ENCODE data around the gene SPTBN4. TPM values are rescaled to one million over a fixed set of nuclear protein-coding genes. Genes with fewer than 3 reads are reported as not detected.

SPTBN4 gene
- total and polyA plus RNA-seq, 10 of the 15 experiments (the other 5 are each of a cell fraction or from before 2014, with no cell fraction given): 0.04 to 1.1 (median 0.34) TPM; not detected in 1

DNA sequence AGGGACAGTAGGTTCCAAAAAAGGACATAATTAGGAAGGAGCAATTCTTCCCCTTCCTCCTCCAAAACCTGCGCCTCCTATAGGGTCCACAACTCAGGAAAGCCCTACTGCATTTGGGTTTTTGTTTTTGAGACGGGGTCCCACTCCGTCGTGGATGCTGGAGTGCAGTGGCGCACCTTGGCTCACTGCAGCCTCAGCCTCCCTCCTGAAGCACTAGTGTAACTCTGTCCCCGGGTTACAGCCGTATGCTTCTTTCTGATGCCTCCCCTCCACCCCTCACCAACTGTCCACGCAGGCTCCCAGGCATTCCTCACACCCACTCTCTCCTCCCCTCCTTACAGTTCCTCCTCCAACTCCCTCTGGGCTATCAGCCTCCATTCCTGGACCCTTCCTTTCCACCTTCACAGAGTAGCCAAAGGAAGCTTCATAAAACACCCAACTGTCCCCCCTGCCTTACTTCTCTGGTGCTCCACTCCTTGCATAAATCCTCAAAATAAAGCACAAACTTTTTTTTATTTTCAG lies 20.5 kb upstream of the SPTBN4 start (continued):
- TF ChIP-seq, protein P1, sequence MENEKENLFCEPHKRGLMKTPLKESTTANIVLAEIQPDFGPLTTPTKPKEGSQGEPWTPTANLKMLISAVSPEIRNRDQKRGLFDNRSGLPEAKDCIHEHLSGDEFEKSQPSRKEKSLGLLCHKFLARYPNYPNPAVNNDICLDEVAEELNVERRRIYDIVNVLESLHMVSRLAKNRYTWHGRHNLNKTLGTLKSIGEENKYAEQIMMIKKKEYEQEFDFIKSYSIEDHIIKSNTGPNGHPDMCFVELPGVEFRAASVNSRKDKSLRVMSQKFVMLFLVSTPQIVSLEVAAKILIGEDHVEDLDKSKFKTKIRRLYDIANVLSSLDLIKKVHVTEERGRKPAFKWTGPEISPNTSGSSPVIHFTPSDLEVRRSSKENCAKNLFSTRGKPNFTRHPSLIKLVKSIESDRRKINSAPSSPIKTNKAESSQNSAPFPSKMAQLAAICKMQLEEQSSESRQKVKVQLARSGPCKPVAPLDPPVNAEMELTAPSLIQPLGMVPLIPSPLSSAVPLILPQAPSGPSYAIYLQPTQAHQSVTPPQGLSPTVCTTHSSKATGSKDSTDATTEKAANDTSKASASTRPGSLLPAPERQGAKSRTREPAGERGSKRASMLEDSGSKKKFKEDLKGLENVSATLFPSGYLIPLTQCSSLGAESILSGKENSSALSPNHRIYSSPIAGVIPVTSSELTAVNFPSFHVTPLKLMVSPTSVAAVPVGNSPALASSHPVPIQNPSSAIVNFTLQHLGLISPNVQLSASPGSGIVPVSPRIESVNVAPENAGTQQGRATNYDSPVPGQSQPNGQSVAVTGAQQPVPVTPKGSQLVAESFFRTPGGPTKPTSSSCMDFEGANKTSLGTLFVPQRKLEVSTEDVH (IDR thresholded peaks at IDR 0.05; ENCODE audit: low read depth, partially characterized antibody): no peak
- TF ChIP-seq ZSCAN29 (IDR thresholded peaks at IDR 0.05): no peak
- no peak for TF ChIP-seq RELA (IDR thresholded peaks at IDR 0.05; ENCODE audit: borderline replicate concordance, partially characterized antibody)

DNA sequence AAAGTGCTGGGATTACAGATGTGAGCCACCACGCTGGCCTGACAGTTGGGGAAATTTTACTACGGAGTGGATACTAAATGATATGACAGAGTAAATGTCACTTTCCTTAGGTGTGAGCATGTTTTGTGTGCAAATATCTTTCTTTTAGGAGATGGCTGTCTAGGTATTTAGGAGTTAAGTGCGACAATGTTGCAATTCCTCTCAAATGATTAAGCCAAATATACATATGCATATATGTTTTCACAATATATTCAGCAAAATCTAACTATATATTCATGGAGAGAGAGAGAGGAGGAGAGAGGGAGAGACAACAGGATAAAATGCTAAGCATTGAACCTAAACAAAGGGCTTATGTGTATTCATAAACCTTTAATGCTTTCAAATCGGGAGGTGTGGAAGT lies 17.3 kb upstream of the SPTBN4 start:
- intact Hi-C loops (cut with micrococcal nuclease; ENCODE audit: unreplicated experiment): no loop called here
- 64% methylated on average over 4 of the region's 4 CpGs for WGBS (ENCODE audit: insufficient coverage, insufficient replicate concordance, low lambda C conversion rate, missing lambda C conversion rate)
- Histone ChIP-seq H3K9me3 (replicated peaks; ENCODE audit: control insufficient read depth, insufficient read depth, low read length) (no peaks in the 10 kb centered on the region), H3K36me3 (ENCODE audit: control insufficient read depth in 2 of 2, insufficient read depth in 2 of 2, low read length in 1 of 2) (no peaks in the 10 kb centered on the region), H3K27me3 (replicated peaks in 1 of 2; ENCODE audit: control insufficient read depth in 2 of 2, insufficient read depth in 2 of 2, low read length in 1 of 2) (no peaks in the 10 kb centered on the region), H3K4me3 (no peak overlapping the region), H3K4me1 (ENCODE audit: control insufficient read depth, insufficient read depth, low read length) (no peaks in the 10 kb centered on the region), H3K9ac (ENCODE audit: control insufficient read depth, insufficient read depth, low read length) (no peak overlapping the region), H3K27ac (ENCODE audit: control insufficient read depth, insufficient read depth) (no peak overlapping the region), H3K4me2 (ENCODE audit: control insufficient read depth, insufficient read depth) (no peak overlapping the region), H4K20me1 (ENCODE audit: control insufficient read depth, insufficient read depth) (no peaks in the 10 kb centered on the region), H3K79me2 (ENCODE audit: control insufficient read depth, insufficient read depth, low read length) (no peaks in the 10 kb centered on the region), H2AFZ (ENCODE audit: control insufficient read depth, low read depth, low read length) (no peak overlapping the region)
- POLR2A ChIA-PET: interaction anchor here (0.6 to 0.8 kb wide), 3 partner anchors 11 to 34 kb away, joined by 3 to 4 read pairs (median 3); partner anchors contain the start of gene SERTAD1
- DNase-seq (ENCODE audit: low read depth, low spot score): no peak
- SMC1A ChIA-PET (ENCODE audit: uncharacterized antibody, unreplicated experiment): no interaction called here
- RAD21 ChIA-PET (ENCODE audit: unreplicated experiment): no interaction called here
- no peak for ATAC-seq
- FAIRE-seq: no peak
- BruUV-seq (replicated peaks): no TSS peak
- CTCF ChIA-PET: no interaction called here
- in situ Hi-C loops (cut with MboI): no loop called here
- TF ChIP-seq SUPT20H (IDR thresholded peaks at IDR 0.05; ENCODE audit: borderline replicate concordance, control insufficient read depth, low read depth, low read length) (no peak), STAT1 (conservative IDR thresholded peaks at IDR 0.05) (no peak), TBL1XR1 (IDR thresholded peaks at IDR 0.05; ENCODE audit: low read depth, low read length) (no peak), SUZ12 (IDR thresholded peaks at IDR 0.05; ENCODE audit: unreplicated experiment) (no peak), CHD2 (IDR thresholded peaks at IDR 0.05; ENCODE audit: borderline replicate concordance, low read depth, low read length) (no peak), NFYA (IDR thresholded peaks at IDR 0.05; ENCODE audit: borderline replicate concordance, low read depth, low read length) (no peak), MYC (IDR thresholded peaks at IDR 0.05; ENCODE audit: insufficient read depth, insufficient read length, insufficient replicate concordance, low read length, severe bottlenecking) (no peak), BRCA1 (IDR thresholded peaks at IDR 0.05; ENCODE audit: low read depth, low read length) (no peak), POU2F2 (IDR thresholded peaks at IDR 0.05; ENCODE audit: borderline replicate concordance, low read depth, low read length) (no peak), RCOR1 (conservative IDR thresholded peaks at IDR 0.05; ENCODE audit: low read depth, low read length) (no peak), RUNX3 (IDR thresholded peaks at IDR 0.05; ENCODE audit: low read length) (no peak), CHD4 (IDR thresholded peaks at IDR 0.05) (no peak), FOXK2 (IDR thresholded peaks at IDR 0.05) (no peak), EGR1 (IDR thresholded peaks at IDR 0.05; ENCODE audit: borderline replicate concordance in 1 of 2, low read depth in 2 of 2, low read length in 2 of 2) (no peak), IRF4 (IDR thresholded peaks at IDR 0.05; ENCODE audit: low read depth, low read length) (no peak)
- TF ChIP-seq, protein P2, sequence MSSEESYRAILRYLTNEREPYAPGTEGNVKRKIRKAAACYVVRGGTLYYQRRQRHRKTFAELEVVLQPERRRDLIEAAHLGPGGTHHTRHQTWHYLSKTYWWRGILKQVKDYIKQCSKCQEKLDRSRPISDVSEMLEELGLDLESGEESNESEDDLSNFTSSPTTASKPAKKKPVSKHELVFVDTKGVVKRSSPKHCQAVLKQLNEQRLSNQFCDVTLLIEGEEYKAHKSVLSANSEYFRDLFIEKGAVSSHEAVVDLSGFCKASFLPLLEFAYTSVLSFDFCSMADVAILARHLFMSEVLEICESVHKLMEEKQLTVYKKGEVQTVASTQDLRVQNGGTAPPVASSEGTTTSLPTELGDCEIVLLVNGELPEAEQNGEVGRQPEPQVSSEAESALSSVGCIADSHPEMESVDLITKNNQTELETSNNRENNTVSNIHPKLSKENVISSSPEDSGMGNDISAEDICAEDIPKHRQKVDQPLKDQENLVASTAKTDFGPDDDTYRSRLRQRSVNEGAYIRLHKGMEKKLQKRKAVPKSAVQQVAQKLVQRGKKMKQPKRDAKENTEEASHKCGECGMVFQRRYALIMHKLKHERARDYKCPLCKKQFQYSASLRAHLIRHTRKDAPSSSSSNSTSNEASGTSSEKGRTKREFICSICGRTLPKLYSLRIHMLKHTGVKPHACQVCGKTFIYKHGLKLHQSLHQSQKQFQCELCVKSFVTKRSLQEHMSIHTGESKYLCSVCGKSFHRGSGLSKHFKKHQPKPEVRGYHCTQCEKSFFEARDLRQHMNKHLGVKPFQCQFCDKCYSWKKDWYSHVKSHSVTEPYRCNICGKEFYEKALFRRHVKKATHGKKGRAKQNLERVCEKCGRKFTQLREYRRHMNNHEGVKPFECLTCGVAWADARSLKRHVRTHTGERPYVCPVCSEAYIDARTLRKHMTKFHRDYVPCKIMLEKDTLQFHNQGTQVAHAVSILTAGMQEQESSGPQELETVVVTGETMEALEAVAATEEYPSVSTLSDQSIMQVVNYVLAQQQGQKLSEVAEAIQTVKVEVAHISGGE (CRISPR knock-in tag; IDR thresholded peaks at IDR 0.05): no peak
